ENCODE measurements around the gene STX2.

GRCh38 chr12:130776857-130777339 is 62.2 kb downstream of the STX2 start:
- TF ChIP-seq, protein P1, sequence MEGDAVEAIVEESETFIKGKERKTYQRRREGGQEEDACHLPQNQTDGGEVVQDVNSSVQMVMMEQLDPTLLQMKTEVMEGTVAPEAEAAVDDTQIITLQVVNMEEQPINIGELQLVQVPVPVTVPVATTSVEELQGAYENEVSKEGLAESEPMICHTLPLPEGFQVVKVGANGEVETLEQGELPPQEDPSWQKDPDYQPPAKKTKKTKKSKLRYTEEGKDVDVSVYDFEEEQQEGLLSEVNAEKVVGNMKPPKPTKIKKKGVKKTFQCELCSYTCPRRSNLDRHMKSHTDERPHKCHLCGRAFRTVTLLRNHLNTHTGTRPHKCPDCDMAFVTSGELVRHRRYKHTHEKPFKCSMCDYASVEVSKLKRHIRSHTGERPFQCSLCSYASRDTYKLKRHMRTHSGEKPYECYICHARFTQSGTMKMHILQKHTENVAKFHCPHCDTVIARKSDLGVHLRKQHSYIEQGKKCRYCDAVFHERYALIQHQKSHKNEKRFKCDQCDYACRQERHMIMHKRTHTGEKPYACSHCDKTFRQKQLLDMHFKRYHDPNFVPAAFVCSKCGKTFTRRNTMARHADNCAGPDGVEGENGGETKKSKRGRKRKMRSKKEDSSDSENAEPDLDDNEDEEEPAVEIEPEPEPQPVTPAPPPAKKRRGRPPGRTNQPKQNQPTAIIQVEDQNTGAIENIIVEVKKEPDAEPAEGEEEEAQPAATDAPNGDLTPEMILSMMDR (IDR thresholded peaks at IDR 0.05; ENCODE audit: low read length), result no peak
- TF ChIP-seq EZH2 (optimal IDR thresholded peaks at IDR 0.05; ENCODE audit: low read depth, low read length) (no peak), EZH2phosphoT487 (IDR thresholded peaks at IDR 0.05; ENCODE audit: low read length) (no peak)
